ENCODE measurements around the gene TPM1. TPM values are rescaled to one million over a fixed set of nuclear protein-coding genes. Genes with fewer than 3 reads are reported as not detected.
A peak's percentile ranks its signal among the peaks of the same experiment; 100 is the strongest.

Gene TPM1
- total and polyA plus RNA-seq, 7 donors = 1,097 to 5,131 (median 2,822) TPM

DNA sequence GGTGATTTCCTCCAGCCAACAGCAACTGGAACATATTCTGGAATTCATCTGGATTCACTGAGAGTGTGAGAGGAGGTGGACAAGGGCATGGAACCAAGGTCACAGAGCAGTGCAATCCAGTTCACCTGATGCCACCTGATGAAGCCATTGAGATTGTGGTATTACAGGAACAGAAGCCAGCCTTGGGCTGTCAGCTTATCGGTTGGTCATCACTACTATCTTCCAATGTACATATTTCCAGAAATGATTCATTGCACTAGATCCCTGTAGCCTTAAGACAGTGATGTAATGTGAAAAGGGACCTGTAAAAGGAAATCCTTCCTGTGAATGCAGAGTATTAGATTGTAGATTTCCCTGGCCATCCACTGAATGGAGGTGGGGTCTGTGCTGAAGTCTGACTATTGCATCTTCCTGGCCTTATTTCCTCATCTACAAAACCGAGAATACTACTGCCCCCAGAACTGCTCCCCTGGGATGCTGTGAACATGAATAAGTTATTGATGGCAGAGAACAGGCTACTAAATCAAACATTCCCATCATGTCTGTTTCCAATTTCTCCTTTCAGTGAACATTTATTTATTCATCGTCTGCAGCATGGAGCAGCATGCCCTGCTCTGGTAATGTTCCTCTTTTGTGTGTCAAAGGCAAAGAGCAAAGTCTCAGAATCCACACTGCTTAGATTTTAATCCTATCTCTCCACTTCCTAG, 47.4 kb upstream of the TPM1 start:
- DNase-seq (no peak), ATAC-seq (no peak)
- H3K36me3 ChIP-seq (ENCODE audit: insufficient read depth in 1 of 2, low read depth in 1 of 2) = no peaks in the 10 kb centered on the region
- intact Hi-C loops (cut with DNase I) = loop anchor here in 1 of 2 donors (10.0 kb wide), 1 partner anchor 100 kb away; no protein-coding TSS in a partner anchor
- WGBS, 3 donors = 75 to 81% (median 81%) methylated on average over 3 of the region's 3 CpGs
- no peaks in the 10 kb centered on the region for H3K27me3 ChIP-seq (ENCODE audit: insufficient read depth in 3 of 3, low read length in 2 of 3)
- H3K27ac ChIP-seq = no peak overlapping the region
- TF ChIP-seq CTCF (IDR thresholded peaks at IDR 0.05) = no peak
- H3K4me3 ChIP-seq = no peak overlapping the region
- H3K4me1 ChIP-seq = no peaks in the 10 kb centered on the region
- H3K9me3 ChIP-seq = no peaks in the 10 kb centered on the region

- ATAC-seq (no peak), DNase-seq (no peak)
- Histone ChIP-seq H3K36me3 (ENCODE audit: insufficient read depth in 1 of 2, low read depth in 1 of 2) (no peaks in the 10 kb centered on the region), H3K27ac (no peak overlapping the region), H3K4me3 (no peak overlapping the region), H3K9me3 (no peaks in the 10 kb centered on the region), H3K4me1 (no peaks in the 10 kb centered on the region), H3K27me3 (ENCODE audit: insufficient read depth in 3 of 3, low read length in 2 of 3) (no peaks in the 10 kb centered on the region)
- intact Hi-C loops (cut with DNase I) = loop anchor here in 1 of 2 donors (10.0 kb wide), 1 partner anchor 97 kb away; no protein-coding TSS in a partner anchor
- no peak for TF ChIP-seq CTCF (IDR thresholded peaks at IDR 0.05)
- 97 to 100% (median 98%) methylated on average over 3 of the region's 3 CpGs for WGBS, 3 donors
Observed at GRCh38 chr15:62997441-62997840, 45.1 kb upstream of the TPM1 start.

- no peak overlapping the region for H3K4me3 ChIP-seq
- intact Hi-C loops (cut with DNase I) = loop anchor here in 1 of 2 donors (10.0 kb wide), 1 partner anchor 96 kb away; no protein-coding TSS in a partner anchor
- H3K27ac ChIP-seq = no peak overlapping the region
- ATAC-seq (peak in 3 of 4 donors; percentile 61 to 79 (median 72)), DNase-seq (no peak)
- H3K36me3 ChIP-seq (ENCODE audit: insufficient read depth in 1 of 2, low read depth in 1 of 2) = no peaks in the 10 kb centered on the region
- H3K9me3 ChIP-seq = no peaks in the 10 kb centered on the region
- H3K4me1 ChIP-seq = no peaks in the 10 kb centered on the region
- no peak for TF ChIP-seq CTCF (IDR thresholded peaks at IDR 0.05)
- WGBS, 3 donors = 82 to 91% (median 83%) methylated on average over 6 of the region's 6 CpGs
- no peaks in the 10 kb centered on the region for H3K27me3 ChIP-seq (ENCODE audit: insufficient read depth in 3 of 3, low read length in 2 of 3)
Observed at GRCh38 chr15:62998262-62998890, 44.2 kb upstream of the TPM1 start.

GRCh38 chr15:62999178-62999577, 43.4 kb upstream of the TPM1 start:
- no peak for ATAC-seq
- intact Hi-C loops (cut with DNase I) = loop anchor here in 1 of 2 donors (10.0 kb wide), 1 partner anchor 96 kb away; no protein-coding TSS in a partner anchor
- Histone ChIP-seq H3K27me3 (ENCODE audit: insufficient read depth in 3 of 3, low read length in 2 of 3) (no peaks in the 10 kb centered on the region), H3K27ac (no peak overlapping the region), H3K4me1 (no peaks in the 10 kb centered on the region), H3K9me3 (no peaks in the 10 kb centered on the region), H3K36me3 (ENCODE audit: insufficient read depth in 1 of 2, low read depth in 1 of 2) (no peaks in the 10 kb centered on the region), H3K4me3 (no peak overlapping the region)
- 94 to 98% (median 96%) methylated on average over 4 of the region's 4 CpGs for WGBS, 3 donors
- DNase-seq = no peak
- TF ChIP-seq CTCF (IDR thresholded peaks at IDR 0.05) = no peak
